Transverse colon (tissue), 4 donors: ENCODE measurements around the gene PHACTR2. TPM values are rescaled to one million over a fixed set of nuclear protein-coding genes. Genes with fewer than 3 reads are reported as not detected.
"Not testable (repeated sequence)": the region's sequence is repeated elsewhere in the genome, so short reads cannot be mapped to it uniquely, and the experiment has no call there.

ENCODE experiments used
- DNase-seq: peaks from one replicate; pipeline ENCODE4 v3.0.0-alpha.2; 2019
- H3K27ac ChIP-seq, 4 donors: fragments of 200-600 bp; sonication (generic); 2 replicates each; pipeline ENCODE4 v1.5.1; 2016 to 2018; ENCODE audit warnings: inconsistent platforms in 4 of 4
- H3K27me3 ChIP-seq: fragments of 200-600 bp; sonication (generic); 2 replicates; pipeline ENCODE4 v1.5.1; 2017; ENCODE audit warnings: inconsistent platforms
- H3K36me3 ChIP-seq, 4 donors: fragments of 200-600 bp; sonication (generic); 2 replicates each; pipeline ENCODE4 v1.5.1; 2017 to 2019; ENCODE audit warnings: inconsistent platforms in 4 of 4
- H3K4me1 ChIP-seq, 4 donors: fragments of 200-600 bp; sonication (generic); 2 replicates each; pipeline ENCODE4 v1.5.1; 2017 to 2020; ENCODE audit warnings: inconsistent platforms in 4 of 4
- H3K4me3 ChIP-seq, 4 donors: fragments of 200-600 bp; sonication (generic); 1 replicate in 1 of 4; 2 replicates in 3 of 4; pipeline versions ENCODE4 v1.5.1 to v1.6.1; 2017 to 2019; ENCODE audit warnings: inconsistent platforms in 4 of 4
- H3K9me3 ChIP-seq, 2 donors: fragments of 200-600 bp; sonication (generic); 2 replicates each; pipeline ENCODE4 v1.5.1; 2017 to 2019; ENCODE audit warnings: inconsistent platforms in 2 of 2
- CTCF ChIP-seq, 5 experiments: fragments of 200-600 bp in 3 of 5; fragments of 450-650 bp in 2 of 5; sonication (generic) in 3 of 5; IDR thresholded peaks; 1 replicate in 2 of 5; 2 replicates in 3 of 5; pipeline ENCODE4 v1.5.1; 2016 to 2017; ENCODE audit warnings: antibody characterized with exemption in 5 of 5, inconsistent platforms in 3 of 5, mild to moderate bottlenecking in 2 of 5, moderate library complexity in 1 of 5
- EP300 ChIP-seq: sonication (generic); formaldehyde crosslinking; IDR thresholded peaks from one replicate; pipeline ENCODE4 v1.6.1; 2017; ENCODE audit warnings: antibody characterized with exemption, low read depth
- POLR2A ChIP-seq: fragments of 450-650 bp; IDR thresholded peaks from one replicate; pipeline ENCODE4 v1.6.1; 2016; ENCODE audit warnings: antibody characterized with exemption, mild to moderate bottlenecking, moderate library complexity
- POLR2AphosphoS5 ChIP-seq, 3 donors: sonication (generic); formaldehyde crosslinking; IDR thresholded peaks; one replicate each; pipeline ENCODE4 v1.6.1; 2016; ENCODE audit warnings: antibody characterized with exemption in 3 of 3
- WGBS, 2 donors: methylation state at CpG; one replicate each; pipeline ENCODE4 v1.1.5; 2018; ENCODE audit warnings: low coverage in 1 of 2; 5-methylcytosine and 5-hydroxymethylcytosine counted together
- in situ Hi-C, 4 donors: fragments of 200-750 bp; cut with MboI; loops; one replicate each; pipeline versions ENCODE4 v1.15.0 to v1.15.1; 2017; ENCODE audit warnings: low sequenced_read_pairs in 3 of 4, low pct_ligation_motif_present in 1 of 4, low pct_unique_long_range_greater_than_20kb in 1 of 4
- intact Hi-C: fragments of 100-400 bp; cut with DNase I; formaldehyde crosslinking; loops from one replicate; pipeline ENCODE4 v1.15.1; 2023; ENCODE audit warnings: low total_unique reads
- total RNA-seq, 4 donors: library from RNA; depleted of rRNA; stranded (reverse); fragments of >200 nt; gene quantifications; one replicate each; pipeline ENCODE4 v1.1.0, GENCODE V29; 2016

The PHACTR2 gene
- total RNA-seq, 4 donors from 2014 or later = 38.6 to 56.8 (median 48.7) TPM

GRCh38 chr6:143647732-143648131, 30.0 kb upstream of the PHACTR2 start:
- H3K9me3 ChIP-seq = no peaks in the 10 kb centered on the region
- DNase-seq = no peak
- H3K36me3 ChIP-seq = no peaks in the 10 kb centered on the region
- no peak overlapping the region for H3K4me3 ChIP-seq
- H3K27ac ChIP-seq = no peak overlapping the region
- H3K27me3 ChIP-seq = no peaks in the 10 kb centered on the region
- 66 to 100% methylated on average over 1 to 6 of the region's 6 CpGs for WGBS, 2 donors
- intact Hi-C loops = no loop called here
- TF ChIP-seq EP300 (no peak), POLR2A (no peak), POLR2AphosphoS5 (IDR thresholded peaks at IDR 0.05) (no peak), CTCF (IDR thresholded peaks at IDR 0.05) (no peak)
- peaks cover 0 to 2% (median 1%) of the 10 kb centered on the region in 4 donors for H3K4me1 ChIP-seq
- in situ Hi-C loops = no loop called here

- H3K27me3 ChIP-seq, H3K4me1 ChIP-seq, H3K9me3 ChIP-seq, DNase-seq, H3K36me3 ChIP-seq, H3K27ac ChIP-seq, H3K4me3 ChIP-seq, in situ Hi-C loops, intact Hi-C loops: not testable (repeated sequence)
- 98% methylated on average over 1 of the region's 1 CpG; no CpG with 5 or more reads in 1 of the 2 donors for WGBS, 2 donors
Measured at GRCh38 chr6:143649319-143649718, 28.4 kb upstream of the PHACTR2 start.

GRCh38 chr6:143651328-143651727, 26.4 kb upstream of the PHACTR2 start:
- intact Hi-C loops, H3K9me3 ChIP-seq, DNase-seq, H3K36me3 ChIP-seq, H3K27me3 ChIP-seq, H3K4me1 ChIP-seq, H3K4me3 ChIP-seq, in situ Hi-C loops, H3K27ac ChIP-seq: not testable (repeated sequence)
- 96 to 97% methylated on average over 4 of the region's 4 CpGs for WGBS, 2 donors

GRCh38 chr6:143652841-143653331, 24.9 kb upstream of the PHACTR2 start:
- in situ Hi-C loops = no loop called here
- Histone ChIP-seq H3K9me3 (no peaks in the 10 kb centered on the region), H3K27ac (peak overlapping the region; percentile 23 to 43 (median 37)), H3K4me1 (peaks cover 0 to 9% (median 5%) of the 10 kb centered on the region in 4 donors), H3K4me3 (no peak overlapping the region), H3K36me3 (no peaks in the 10 kb centered on the region), H3K27me3 (no peaks in the 10 kb centered on the region)
- intact Hi-C loops = no loop called here
- TF ChIP-seq POLR2AphosphoS5 (IDR thresholded peaks at IDR 0.05) (no peak), POLR2A (no peak), EP300 (no peak), CTCF (IDR thresholded peaks at IDR 0.05) (no peak)
- WGBS, 2 donors = 25 to 41% methylated on average over 5 to 6 of the region's 6 CpGs
- DNase-seq = peak; percentile 35

GRCh38 chr6:143655541-143655940, 22.2 kb upstream of the PHACTR2 start:
- H3K36me3 ChIP-seq = no peaks in the 10 kb centered on the region
- WGBS, 2 donors = 84 to 85% methylated on average over 5 of the region's 5 CpGs
- H3K4me3 ChIP-seq = no peak overlapping the region
- H3K27me3 ChIP-seq = no peaks in the 10 kb centered on the region
- no peaks in the 10 kb centered on the region for H3K9me3 ChIP-seq
- DNase-seq = no peak
- no peak overlapping the region for H3K27ac ChIP-seq
- in situ Hi-C loops = no loop called here
- H3K4me1 ChIP-seq = peaks cover 0 to 9% (median 5%) of the 10 kb centered on the region in 4 donors
- no peak for TF ChIP-seq POLR2A
- TF ChIP-seq CTCF (IDR thresholded peaks at IDR 0.05) = no peak
- no peak for TF ChIP-seq EP300
- no peak for TF ChIP-seq POLR2AphosphoS5 (IDR thresholded peaks at IDR 0.05)
- intact Hi-C loops = no loop called here
